GM19238 (cell line): ENCODE results near the gene PIGB.
"Not testable (repeated sequence)": the region's sequence is repeated elsewhere in the genome, so short reads cannot be mapped to it uniquely, and the experiment has no call there.

Experiments used
- DNase-seq: peaks from one replicate; pipeline ENCODE4 v3.0.0; 2011; ENCODE audit warnings: low spot score; ENCODE audit not compliant: insufficient read length

PIGB gene

GRCh38 chr15:55379095-55379494 lies 60.1 kb downstream of the PIGB start:
- no peak for DNase-seq

GRCh38 chr15:55381595-55381994 lies 62.6 kb downstream of the PIGB start:
- no peak for DNase-seq

- no peak for DNase-seq
Observed at GRCh38 chr15:55383687-55384086, 64.7 kb downstream of the PIGB start.

GRCh38 chr15:55387027-55387426 lies 68.0 kb downstream of the PIGB start:
- DNase-seq: no peak

- DNase-seq: no peak
Observed at GRCh38 chr15:55389264-55389607, 70.2 kb downstream of the PIGB start.

- no peak for DNase-seq
Observed at GRCh38 chr15:55394694-55395093, 75.7 kb downstream of the PIGB start.

GRCh38 chr15:55398243-55398642 lies 79.2 kb downstream of the PIGB start:
- DNase-seq: no peak

- DNase-seq: not testable (repeated sequence)
Observed at GRCh38 chr15:55400050-55400449, 81.0 kb downstream of the PIGB start.

GRCh38 chr15:55401786-55402246 lies 82.8 kb downstream of the PIGB start:
- no peak for DNase-seq

- DNase-seq: no peak
Observed at GRCh38 chr15:55402707-55403106, 83.7 kb downstream of the PIGB start.

- no peak for DNase-seq
Observed at GRCh38 chr15:55403531-55403930, 84.5 kb downstream of the PIGB start.
